Activated T-cell treated with anti-CD3 and anti-CD28 coated beads for 4 hours (primary cell): ENCODE measurements around the gene DLG2.

Experiments used
- DNase-seq: peaks from one replicate; pipeline ENCODE4 v3.0.0-alpha.2; 2020

DLG2 gene

DNA sequence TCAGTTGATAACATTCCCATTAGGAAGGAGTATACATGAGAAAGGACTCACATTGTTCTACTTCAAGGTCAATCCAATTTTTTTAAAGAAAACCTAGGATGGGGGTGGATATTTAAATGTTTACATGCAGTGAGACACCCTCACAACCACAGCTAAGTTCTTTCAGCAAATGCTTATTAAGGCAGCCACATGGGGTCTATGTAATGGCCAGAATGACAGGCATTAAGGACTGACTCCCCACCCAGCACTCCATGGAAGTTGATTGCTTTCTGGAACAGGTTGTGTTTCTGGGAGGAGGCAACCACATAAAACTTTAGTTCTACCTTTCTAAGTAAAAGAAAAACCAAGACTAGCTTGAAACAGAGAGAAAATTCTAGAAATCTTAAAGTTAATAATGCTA, 1678.9 kb downstream of the DLG2 start:
- DNase-seq, result no peak

DNA sequence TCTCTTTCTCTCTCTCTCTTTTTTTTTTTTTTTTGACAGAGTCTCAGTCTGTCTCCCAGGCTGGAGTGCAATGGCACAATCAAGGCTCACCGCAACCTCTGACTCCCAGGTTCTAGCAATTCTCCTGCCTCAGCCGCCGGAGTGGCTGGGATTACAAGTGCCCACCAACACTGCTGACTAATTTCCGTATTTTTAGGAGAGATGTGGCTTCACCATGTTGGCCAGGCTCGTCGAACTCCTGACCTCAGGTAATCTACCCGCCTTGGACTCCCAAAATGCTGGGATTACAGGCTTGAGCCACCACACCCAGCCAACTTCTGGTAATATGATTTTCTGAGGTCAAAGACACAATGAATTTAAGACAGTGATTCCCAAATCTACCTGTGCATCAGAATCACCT, 1681.2 kb downstream of the DLG2 start:
- no peak for DNase-seq

GRCh38 chr11:83941050-83941449, 1686.1 kb downstream of the DLG2 start:
- no peak for DNase-seq

DNA sequence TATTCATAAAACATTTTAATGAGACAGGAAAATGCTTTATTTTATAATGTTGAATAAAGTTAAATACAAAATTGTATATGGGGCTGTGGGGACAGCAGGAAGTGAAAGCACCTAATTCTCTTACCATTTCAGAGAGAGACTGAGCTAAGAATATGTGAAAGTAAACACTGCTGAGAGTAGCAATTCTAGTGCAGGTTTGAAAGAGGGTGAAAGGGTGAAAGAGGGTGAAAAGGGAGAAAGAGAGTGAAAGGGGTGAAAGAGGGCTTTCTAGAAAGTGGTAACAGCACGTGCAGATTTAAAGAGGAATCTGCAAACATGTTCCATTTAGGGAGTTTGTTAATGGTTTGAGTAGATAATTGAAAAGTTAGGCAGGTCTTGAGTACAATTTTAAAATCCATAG, 1689.0 kb downstream of the DLG2 start:
- no peak for DNase-seq

GRCh38 chr11:83933008-83933407, 1694.1 kb downstream of the DLG2 start:
- DNase-seq, result no peak

- no peak for DNase-seq
These were observed 1699.7 kb downstream of the DLG2 start for GRCh38 chr11:83927422-83927821.

- DNase-seq, result no peak
These were observed 1702.2 kb downstream of the DLG2 start for GRCh38 chr11:83924795-83925542.

- no peak for DNase-seq
These were observed 1703.2 kb downstream of the DLG2 start for GRCh38 chr11:83923961-83924360.

- DNase-seq, result no peak
These were observed 1704.2 kb downstream of the DLG2 start for GRCh38 chr11:83922953-83923352.

DNA sequence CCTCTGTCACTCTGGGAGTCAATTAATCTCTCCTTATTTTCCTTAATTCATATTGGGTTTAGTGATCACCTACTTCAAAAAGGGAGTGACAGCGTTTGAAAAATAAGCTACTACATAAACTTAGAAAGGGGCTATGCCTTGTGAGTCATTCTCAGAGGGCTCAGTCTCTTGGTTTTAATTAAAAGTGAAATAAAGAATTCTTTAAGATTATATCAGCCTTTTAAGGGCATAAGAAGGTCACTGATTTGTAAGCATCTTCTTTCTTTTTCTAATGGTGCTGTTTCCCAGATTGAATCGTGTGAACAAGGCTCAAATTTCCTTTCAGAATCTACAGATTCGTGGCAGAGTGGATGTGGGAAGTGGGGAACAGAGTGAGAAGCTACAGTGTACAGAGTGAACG, 1704.8 kb downstream of the DLG2 start:
- no peak for DNase-seq

DNA sequence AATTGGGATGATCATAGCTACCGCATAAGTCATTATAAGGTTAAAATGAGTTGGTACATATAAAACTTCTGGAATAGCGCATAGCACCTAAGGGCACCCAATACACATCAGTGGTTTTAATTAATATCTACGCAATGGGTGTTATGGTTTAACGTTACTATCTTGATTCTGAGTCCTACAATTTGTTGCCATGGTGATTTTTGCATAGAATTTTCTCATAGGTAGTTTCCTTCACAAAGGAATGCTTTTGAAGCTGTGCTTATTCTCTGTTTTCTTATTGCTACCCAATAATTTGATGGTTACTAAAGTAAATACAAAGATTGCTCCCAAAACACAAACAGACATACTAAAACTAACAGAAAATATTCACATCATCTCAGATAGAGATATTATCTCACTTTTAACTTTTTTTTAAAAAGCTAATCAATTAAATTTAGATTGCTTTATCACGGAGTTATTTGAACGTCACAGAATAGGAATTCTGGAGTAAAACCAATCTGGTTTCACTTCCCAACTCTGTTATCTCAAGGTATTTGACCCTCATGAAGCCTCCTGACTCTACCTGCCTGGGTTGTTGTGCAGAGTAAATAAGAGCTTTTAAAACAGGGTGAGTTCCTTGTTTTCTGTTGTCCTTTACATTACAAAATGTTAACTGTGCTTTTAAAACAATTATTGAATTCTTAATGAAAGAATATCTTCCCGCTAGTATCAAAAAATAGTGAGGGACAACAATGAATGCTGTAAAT, 1705.5 kb downstream of the DLG2 start:
- DNase-seq, result no peak

GRCh38 chr11:83918476-83918875, 1708.7 kb downstream of the DLG2 start:
- no peak for DNase-seq

- DNase-seq, result no peak
These were observed 1712.1 kb downstream of the DLG2 start for GRCh38 chr11:83914995-83915394.

DNA sequence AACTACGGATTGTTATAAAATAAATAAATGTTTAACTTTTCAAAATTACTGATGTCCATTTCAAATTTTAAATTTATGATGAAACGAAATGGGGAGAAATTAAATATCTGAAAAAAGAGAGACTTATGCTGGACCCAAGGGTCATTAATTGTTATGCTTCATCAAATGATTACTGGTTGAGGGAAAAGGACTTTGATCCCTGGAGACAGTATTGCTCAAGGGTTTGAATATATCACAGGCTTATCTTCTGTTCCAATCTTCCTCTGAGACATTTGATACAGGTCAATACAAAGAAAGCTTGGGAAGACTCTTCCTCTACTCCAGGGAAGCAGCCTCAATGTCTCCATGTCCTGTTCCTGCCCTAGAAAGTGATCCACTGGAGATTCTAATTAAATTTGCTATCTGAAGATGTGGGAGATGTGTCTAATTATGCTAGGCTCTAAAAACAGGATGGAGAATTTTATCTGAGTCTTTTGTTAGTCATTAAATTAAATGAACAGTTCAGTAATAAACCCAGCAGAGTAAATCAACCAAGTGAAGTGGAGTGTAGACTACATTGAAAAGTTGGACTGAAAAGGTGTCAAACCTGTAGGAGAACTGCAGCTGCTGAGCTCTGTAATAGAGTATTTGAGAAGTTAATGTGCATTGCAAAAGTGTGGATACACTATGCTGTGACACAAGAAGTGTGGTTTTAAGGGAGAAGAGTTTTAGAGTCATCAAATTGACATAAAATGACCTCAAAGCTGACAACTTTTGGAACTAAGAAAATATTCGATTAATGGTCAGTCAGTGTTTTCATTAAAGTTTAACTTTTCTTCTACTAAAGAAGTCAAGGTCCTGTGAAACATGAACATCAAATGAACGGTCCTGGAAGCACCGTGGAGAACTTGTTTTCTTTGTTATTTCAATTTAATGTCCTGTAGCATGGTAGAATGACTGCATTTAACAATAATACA, 1717.3 kb downstream of the DLG2 start:
- no peak for DNase-seq

GRCh38 chr11:83908298-83908856, 1718.8 kb downstream of the DLG2 start:
- no peak for DNase-seq

DNA sequence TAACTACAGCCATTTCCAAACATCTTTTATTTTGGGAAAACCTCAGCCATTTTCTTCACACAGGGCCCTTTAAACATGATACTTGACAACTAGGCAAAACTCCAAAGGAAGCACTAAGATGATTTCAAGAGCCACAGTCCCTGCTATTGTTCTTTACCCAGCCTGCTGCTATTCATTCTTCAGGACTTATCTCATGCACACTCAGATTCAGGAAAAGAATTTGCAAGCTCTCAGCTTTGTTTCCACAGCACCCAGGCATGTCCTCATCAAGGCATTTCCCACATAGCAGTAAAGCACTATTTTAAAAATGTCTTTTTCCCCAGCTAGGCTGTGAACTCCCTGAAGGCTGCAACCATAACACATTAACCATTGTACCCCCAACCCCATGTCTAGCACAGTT, 1731.6 kb downstream of the DLG2 start:
- no peak for DNase-seq

DNA sequence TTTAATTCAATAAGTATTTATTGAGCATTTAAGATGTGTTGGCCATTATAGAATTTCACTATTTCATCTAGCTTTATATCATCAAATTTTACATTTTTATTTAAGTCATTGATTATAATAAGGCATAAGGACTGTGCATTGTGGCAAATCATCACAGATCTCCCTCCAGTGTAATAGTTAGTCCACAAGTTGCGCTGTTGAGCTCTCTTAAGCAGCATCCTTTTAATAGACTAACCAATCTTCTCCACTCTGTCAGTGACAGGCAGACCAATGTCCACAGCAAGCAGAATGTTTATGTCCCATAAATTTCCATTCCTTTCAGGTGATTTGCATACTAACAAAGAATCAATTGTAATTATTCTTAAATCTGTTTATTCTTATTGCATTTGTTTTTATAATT, 1745.7 kb downstream of the DLG2 start:
- DNase-seq, result no peak

DNA sequence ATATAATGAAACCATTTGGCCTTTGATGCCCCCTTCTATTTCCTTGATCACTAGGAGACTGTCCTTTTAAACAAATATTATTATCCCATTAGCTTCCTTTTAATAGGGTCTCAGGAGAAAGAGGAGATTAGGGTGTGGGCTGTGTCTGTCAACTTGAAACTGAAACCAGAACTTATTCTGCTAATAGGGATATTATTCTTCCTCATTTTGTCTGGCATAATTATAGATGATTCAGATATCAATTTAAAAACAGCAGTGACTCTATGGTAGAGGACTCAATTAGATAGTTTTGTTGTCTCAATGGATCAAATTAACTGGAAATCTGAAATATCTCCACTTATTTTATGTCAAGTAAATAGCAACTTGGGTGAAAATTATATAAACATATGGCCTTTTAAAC, 1756.1 kb downstream of the DLG2 start:
- DNase-seq, result no peak

- DNase-seq, result no peak
These were observed 1760.5 kb downstream of the DLG2 start for GRCh38 chr11:83866655-83867054.

- no peak for DNase-seq
These were observed 1761.3 kb downstream of the DLG2 start for GRCh38 chr11:83865636-83866461.

DNA sequence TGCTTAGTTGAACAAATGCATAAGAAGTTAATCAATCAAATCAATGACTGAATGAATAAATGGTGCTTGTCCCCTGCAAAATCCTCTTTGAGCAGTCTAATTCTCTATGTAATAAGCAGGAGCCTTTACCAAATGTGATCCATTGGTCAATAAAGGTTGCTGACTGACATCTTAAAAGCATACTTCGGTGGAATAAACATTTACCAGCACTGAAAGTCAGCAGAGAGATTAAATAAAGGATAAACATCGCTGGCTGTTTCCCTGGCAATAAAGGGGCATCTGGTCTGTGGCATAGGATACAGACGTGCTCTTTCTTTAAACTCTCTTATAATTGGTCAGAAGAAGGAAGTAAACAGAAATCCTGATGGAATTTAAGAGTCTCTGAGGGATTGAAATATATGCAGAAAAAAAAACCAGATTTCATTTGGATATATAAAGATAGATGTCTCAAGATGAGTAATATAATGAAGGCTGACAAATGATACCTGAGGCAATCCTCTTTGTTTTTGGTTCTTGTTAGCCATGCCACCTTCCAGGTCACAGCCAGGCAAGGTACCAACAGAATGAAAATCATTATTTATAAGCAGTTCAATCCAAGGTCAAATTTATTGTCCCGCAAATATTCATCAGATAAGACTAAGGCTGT, 1762.6 kb downstream of the DLG2 start:
- DNase-seq, result no peak

GRCh38 chr11:83863272-83863671, 1763.9 kb downstream of the DLG2 start:
- no peak for DNase-seq
